Measurements from ENCODE around the gene ALOX12B. TPM values are rescaled to one million over a fixed set of nuclear protein-coding genes. Genes with fewer than 3 reads are reported as not detected.
A peak's percentile ranks its signal among the peaks of the same experiment; 100 is the strongest.

ALOX12B gene
- total RNA-seq (ENCODE audit: low replicate concordance), result not detected in 2 replicates
- long read RNA-seq, result 0 reads

- H3K36me3 Mint-ChIP-seq, result no peaks in the 10 kb centered on the region
- H3K4me3 Mint-ChIP-seq, result no peak within 1 kb of the TSS
- no peak within 1 kb of the TSS for H3K27ac Mint-ChIP-seq
- peaks cover 71% of the 10 kb centered on the region for H3K27me3 Mint-ChIP-seq
- DNase-seq (ENCODE audit: extremely low spot score, unreplicated experiment), result no peak
- TF ChIP-seq CTCF (conservative IDR thresholded peaks at IDR 0.05), result no peak
- no peaks in the 10 kb centered on the region for H3K9me3 Mint-ChIP-seq
- no peaks in the 10 kb centered on the region for H3K4me1 Mint-ChIP-seq (ENCODE audit: unreplicated experiment)
Observed at GRCh38 chr17:8087075-8087951, at the start of gene ALOX12B. Gene ALOX12B, minus strand, starts transcription at chr17:8087716. Its CDS starts 274 bp downstream, at chr17:8087442.

GRCh38 chr17:8133941-8134340 lies 46.4 kb upstream of the ALOX12B start:
- no peak overlapping the region for H3K4me3 Mint-ChIP-seq

GRCh38 chr17:8133399-8133798 lies 45.9 kb upstream of the ALOX12B start:
- no peaks in the 10 kb centered on the region for H3K4me1 Mint-ChIP-seq (ENCODE audit: unreplicated experiment)
- no peak overlapping the region for H3K27ac Mint-ChIP-seq
- no peak overlapping the region for H3K4me3 Mint-ChIP-seq

More at GRCh38 chr17:8133941-8134340, 46.4 kb upstream of the ALOX12B start:
- no peak for TF ChIP-seq CTCF (conservative IDR thresholded peaks at IDR 0.05)
- Mint-ChIP-seq H3K27me3 (peaks cover 20% of the 10 kb centered on the region), H3K36me3 (no peaks in the 10 kb centered on the region), H3K27ac (no peak overlapping the region), H3K9me3 (no peaks in the 10 kb centered on the region), H3K4me1 (ENCODE audit: unreplicated experiment) (no peaks in the 10 kb centered on the region)
- no peak for DNase-seq (ENCODE audit: extremely low spot score, unreplicated experiment)

DNA sequence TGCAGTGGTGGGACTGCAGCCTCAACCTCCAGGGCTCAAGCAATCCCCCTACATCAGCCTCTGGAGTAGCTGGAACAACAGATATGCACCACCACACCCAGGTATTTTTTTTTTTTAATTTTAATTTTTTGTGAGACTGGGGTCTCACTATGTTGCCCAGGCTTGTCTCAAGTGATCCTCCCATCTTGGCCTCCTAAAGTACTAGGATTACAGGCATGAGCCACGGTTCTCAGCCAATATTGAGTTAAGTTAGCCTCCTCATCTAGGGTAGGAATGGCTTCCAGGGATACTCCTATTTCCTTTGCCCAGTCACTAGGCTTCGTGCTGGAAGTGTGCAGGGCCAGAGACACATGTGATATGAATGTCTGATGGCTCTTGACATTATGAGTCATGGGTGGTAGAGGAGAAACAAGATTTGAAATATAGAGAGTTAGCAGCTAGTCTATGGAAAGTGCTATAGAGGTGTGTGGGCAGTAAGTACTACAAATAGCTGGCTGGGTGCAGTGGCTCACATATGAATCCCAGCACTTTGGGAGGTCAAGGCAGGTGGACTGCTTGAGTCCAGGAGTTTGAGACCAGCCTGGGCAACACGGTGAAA lies 44.4 kb upstream of the ALOX12B start:
- TF ChIP-seq CTCF (conservative IDR thresholded peaks at IDR 0.05), result no peak
- Mint-ChIP-seq H3K4me1 (ENCODE audit: unreplicated experiment) (peaks cover 5% of the 10 kb centered on the region), H3K27ac (no peak overlapping the region), H3K9me3 (no peaks in the 10 kb centered on the region), H3K36me3 (no peaks in the 10 kb centered on the region), H3K27me3 (peaks cover 29% of the 10 kb centered on the region), H3K4me3 (no peak overlapping the region)
- no peak for DNase-seq (ENCODE audit: extremely low spot score, unreplicated experiment)

More at GRCh38 chr17:8133399-8133798, 45.9 kb upstream of the ALOX12B start:
- no peaks in the 10 kb centered on the region for H3K9me3 Mint-ChIP-seq
- no peak for TF ChIP-seq CTCF (conservative IDR thresholded peaks at IDR 0.05)
- H3K36me3 Mint-ChIP-seq, result no peaks in the 10 kb centered on the region
- H3K27me3 Mint-ChIP-seq, result peaks cover 21% of the 10 kb centered on the region
- no peak for DNase-seq (ENCODE audit: extremely low spot score, unreplicated experiment)

DNA sequence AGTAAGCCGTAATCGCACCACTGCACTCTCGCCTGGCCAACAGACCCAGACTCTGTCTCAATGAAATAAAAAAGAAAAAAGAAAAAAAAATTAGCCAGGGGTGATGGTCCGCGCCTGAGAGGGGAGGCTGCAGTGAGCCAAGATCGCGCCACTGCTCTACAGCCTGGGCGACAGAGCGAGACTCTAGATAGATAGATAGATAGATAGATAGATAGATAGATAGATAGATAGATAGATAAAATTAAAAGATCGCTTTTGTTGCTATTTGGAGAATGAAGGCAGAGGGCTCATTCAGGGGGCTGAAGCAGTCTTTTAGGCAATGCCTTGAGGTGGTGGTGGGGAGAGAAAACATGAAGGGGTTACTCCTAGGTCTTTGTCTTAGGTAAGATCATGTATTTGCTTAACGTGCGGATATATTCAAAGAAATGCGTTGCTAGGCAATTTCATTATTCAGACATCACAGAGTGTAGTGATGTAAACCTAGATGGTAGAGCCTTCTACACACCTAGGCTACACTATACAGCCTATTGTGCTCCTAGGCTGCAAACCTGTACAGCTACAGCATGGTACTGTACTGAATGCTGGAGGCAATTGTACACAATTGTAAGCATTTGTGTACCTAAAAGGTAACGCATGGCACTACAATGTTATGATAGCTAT lies 40.7 kb upstream of the ALOX12B start:
- Mint-ChIP-seq H3K27me3 (peaks cover 63% of the 10 kb centered on the region), H3K36me3 (peaks cover 4% of the 10 kb centered on the region), H3K9me3 (no peaks in the 10 kb centered on the region), H3K27ac (no peak overlapping the region), H3K4me3 (peak overlapping the region; percentile 39), H3K4me1 (ENCODE audit: unreplicated experiment) (peaks cover 28% of the 10 kb centered on the region)
- no peak for DNase-seq (ENCODE audit: extremely low spot score, unreplicated experiment)
- no peak for TF ChIP-seq CTCF (conservative IDR thresholded peaks at IDR 0.05)

Data from type B pancreatic cell (in vitro differentiated cells).